GM18951 (cell line): ENCODE measurements around the gene GFOD2.
A peak's percentile ranks its signal among the peaks of the same experiment; 100 is the strongest.

Experiments
- POLR2A ChIP-seq: IDR thresholded peaks from 4 replicates; pipeline ENCODE4 v1.6.1; 2011; ENCODE audit warnings: mild to moderate bottlenecking; ENCODE audit not compliant: insufficient read length, insufficient read depth; ENCODE audit errors: extremely low read depth
- in situ Hi-C: fragments of 300-500 bp; cut with MboI; formaldehyde crosslinking; loops from one replicate; pipeline ENCODE4 v1.12.0; 2022; ENCODE audit warnings: low sequenced_read_pairs, mixed read lengths, inconsistent platforms; ENCODE audit not compliant: unreplicated experiment

The GFOD2 gene

GRCh38 chr16:67668495-67669157, 50.5 kb downstream of the GFOD2 start:
- in situ Hi-C loops, result loop anchor here (25.0 kb wide), 1 partner anchor 369 kb away; no protein-coding TSS in a partner anchor
- no peak for TF ChIP-seq POLR2A

GRCh38 chr16:67667817-67668494, 51.2 kb downstream of the GFOD2 start:
- in situ Hi-C loops, result loop anchor here (25.0 kb wide), 1 partner anchor 369 kb away; no protein-coding TSS in a partner anchor
- peak; percentile 30 for TF ChIP-seq POLR2A

GRCh38 chr16:67667453-67667816, 51.7 kb downstream of the GFOD2 start:
- in situ Hi-C loops, result loop anchor here (25.0 kb wide), 1 partner anchor 370 kb away; no protein-coding TSS in a partner anchor
- TF ChIP-seq POLR2A, result no peak

- in situ Hi-C loops, result loop anchor here (25.0 kb wide), 1 partner anchor 370 kb away; no protein-coding TSS in a partner anchor
- peak; percentile 14 for TF ChIP-seq POLR2A
Measured at GRCh38 chr16:67666559-67667452, 52.3 kb downstream of the GFOD2 start, which contains the start of the genes C16orf86 and ENKD1. TSS of gene C16orf86 (plus strand) at chr16:67666814. CDS start at chr16:67666971, 157 bp downstream. TSS of gene ENKD1 (minus strand) at chr16:67666750. CDS start at chr16:67666442, 308 bp downstream.

GRCh38 chr16:67666032-67666551, 53.0 kb downstream of the GFOD2 start:
- in situ Hi-C loops, result loop anchor here (25.0 kb wide), 1 partner anchor 371 kb away; no protein-coding TSS in a partner anchor
- TF ChIP-seq POLR2A, result no peak

- in situ Hi-C loops, result loop anchor here (25.0 kb wide), 1 partner anchor 372 kb away; no protein-coding TSS in a partner anchor
- TF ChIP-seq POLR2A, result no peak
Measured at GRCh38 chr16:67665598-67665997, 53.5 kb downstream of the GFOD2 start.

GRCh38 chr16:67664871-67665270, 54.2 kb downstream of the GFOD2 start:
- TF ChIP-seq POLR2A, result no peak
- in situ Hi-C loops, result loop anchor here (25.0 kb wide), 1 partner anchor 372 kb away; no protein-coding TSS in a partner anchor

- in situ Hi-C loops, result loop anchor here (25.0 kb wide), 1 partner anchor 373 kb away; no protein-coding TSS in a partner anchor
- TF ChIP-seq POLR2A, result no peak
Measured at GRCh38 chr16:67664258-67664657, 54.9 kb downstream of the GFOD2 start.

GRCh38 chr16:67663877-67664222, 55.3 kb downstream of the GFOD2 start:
- TF ChIP-seq POLR2A, result no peak
- in situ Hi-C loops, result loop anchor here (25.0 kb wide), 1 partner anchor 373 kb away; no protein-coding TSS in a partner anchor

- in situ Hi-C loops, result loop anchor here (25.0 kb wide), 1 partner anchor 374 kb away; no protein-coding TSS in a partner anchor
- TF ChIP-seq POLR2A, result no peak
Measured at GRCh38 chr16:67663151-67663876, 55.8 kb downstream of the GFOD2 start.

GRCh38 chr16:67662653-67663010, 56.5 kb downstream of the GFOD2 start:
- TF ChIP-seq POLR2A, result no peak
- in situ Hi-C loops, result loop anchor here (25.0 kb wide), 1 partner anchor 375 kb away; no protein-coding TSS in a partner anchor
